Osteoblast (primary cell): ENCODE results near the gene USF1. TPM values are rescaled to one million over a fixed set of nuclear protein-coding genes. Genes with fewer than 3 reads are reported as not detected.

Experiments
- DNase-seq: peaks from one replicate; pipeline ENCODE4 v3.0.0; 2011; ENCODE audit warnings: low spot score, mixed read lengths; ENCODE audit not compliant: insufficient read length; ENCODE audit errors: missing footprints
- H2AFZ ChIP-seq: 2 replicates; pipeline ENCODE4 v1.6.0; 2011; ENCODE audit warnings: mild to moderate bottlenecking, low read length
- H3K27ac ChIP-seq: 2 replicates; pipeline ENCODE4 v1.5.1; 2011; ENCODE audit warnings: mild to moderate bottlenecking, low read depth, low read length, moderate library complexity
- H3K27me3 ChIP-seq: 2 replicates; pipeline ENCODE4 v1.6.0; 2012; ENCODE audit warnings: mild to moderate bottlenecking, control low read depth, inconsistent platforms, low read length, moderate library complexity; ENCODE audit not compliant: insufficient read depth
- H3K36me3 ChIP-seq: 2 replicates; pipeline ENCODE4 v1.5.1; 2011; ENCODE audit warnings: mild to moderate bottlenecking, low read length, control low read depth, moderate library complexity; ENCODE audit not compliant: insufficient read depth
- H3K4me1 ChIP-seq: 2 replicates; pipeline ENCODE4 v1.5.1; 2011; ENCODE audit warnings: mild to moderate bottlenecking, low read length, control low read depth, moderate library complexity; ENCODE audit not compliant: insufficient read depth
- H3K4me2 ChIP-seq: 2 replicates; pipeline ENCODE4 v1.6.0; 2011; ENCODE audit warnings: mild to moderate bottlenecking, low read length; ENCODE audit not compliant: insufficient read depth
- H3K4me3 ChIP-seq: fragments of 200-600 bp; sonication (generic); 3 replicates; pipeline ENCODE4 v1.5.1; 2012; ENCODE audit warnings: mild to moderate bottlenecking, low read length, inconsistent platforms; ENCODE audit not compliant: insufficient read depth
- H3K79me2 ChIP-seq: 2 replicates; pipeline ENCODE4 v1.6.0; 2012; ENCODE audit warnings: mild to moderate bottlenecking, low read length, control low read depth, inconsistent platforms; ENCODE audit not compliant: insufficient read depth
- H3K9me3 ChIP-seq: 2 replicates; pipeline ENCODE4 v1.5.1; 2011; ENCODE audit warnings: low read depth, low read length, control low read depth
- H4K20me1 ChIP-seq: 2 replicates; pipeline ENCODE4 v1.6.0; 2012; ENCODE audit warnings: mild to moderate bottlenecking, low read length, control low read depth; ENCODE audit not compliant: insufficient read depth
- total RNA-seq: library from RNA; depleted of rRNA; stranded (reverse); fragments of >200 nt; gene quantifications from 2 replicates; pipeline ENCODE4 v1.2.3, GENCODE V29; 2012
- TF ChIP-seq, protein P1 (sequence below): IDR thresholded peaks from 2 replicates; pipeline ENCODE4 v1.5.1; 2011; ENCODE audit warnings: mild to moderate bottlenecking, low read depth, low read length, moderate library complexity; ENCODE audit errors: extremely low read depth

Gene USF1
- total RNA-seq, 1 donor = 47.4 TPM

- no peak overlapping the region for H2AFZ ChIP-seq
- no peaks in the 10 kb centered on the region for H3K27me3 ChIP-seq
- no peak overlapping the region for H3K4me3 ChIP-seq
- H4K20me1 ChIP-seq = no peaks in the 10 kb centered on the region
- DNase-seq = no peak
- no peak overlapping the region for H3K4me2 ChIP-seq
- TF ChIP-seq, protein P1, sequence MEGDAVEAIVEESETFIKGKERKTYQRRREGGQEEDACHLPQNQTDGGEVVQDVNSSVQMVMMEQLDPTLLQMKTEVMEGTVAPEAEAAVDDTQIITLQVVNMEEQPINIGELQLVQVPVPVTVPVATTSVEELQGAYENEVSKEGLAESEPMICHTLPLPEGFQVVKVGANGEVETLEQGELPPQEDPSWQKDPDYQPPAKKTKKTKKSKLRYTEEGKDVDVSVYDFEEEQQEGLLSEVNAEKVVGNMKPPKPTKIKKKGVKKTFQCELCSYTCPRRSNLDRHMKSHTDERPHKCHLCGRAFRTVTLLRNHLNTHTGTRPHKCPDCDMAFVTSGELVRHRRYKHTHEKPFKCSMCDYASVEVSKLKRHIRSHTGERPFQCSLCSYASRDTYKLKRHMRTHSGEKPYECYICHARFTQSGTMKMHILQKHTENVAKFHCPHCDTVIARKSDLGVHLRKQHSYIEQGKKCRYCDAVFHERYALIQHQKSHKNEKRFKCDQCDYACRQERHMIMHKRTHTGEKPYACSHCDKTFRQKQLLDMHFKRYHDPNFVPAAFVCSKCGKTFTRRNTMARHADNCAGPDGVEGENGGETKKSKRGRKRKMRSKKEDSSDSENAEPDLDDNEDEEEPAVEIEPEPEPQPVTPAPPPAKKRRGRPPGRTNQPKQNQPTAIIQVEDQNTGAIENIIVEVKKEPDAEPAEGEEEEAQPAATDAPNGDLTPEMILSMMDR = no peak
- no peak overlapping the region for H3K27ac ChIP-seq
- no peaks in the 10 kb centered on the region for H3K79me2 ChIP-seq
- H3K36me3 ChIP-seq = no peaks in the 10 kb centered on the region
- H3K9me3 ChIP-seq = no peaks in the 10 kb centered on the region
- no peaks in the 10 kb centered on the region for H3K4me1 ChIP-seq
Measured at GRCh38 chr1:161000736-161001480, 44.9 kb downstream of the USF1 start.

DNA sequence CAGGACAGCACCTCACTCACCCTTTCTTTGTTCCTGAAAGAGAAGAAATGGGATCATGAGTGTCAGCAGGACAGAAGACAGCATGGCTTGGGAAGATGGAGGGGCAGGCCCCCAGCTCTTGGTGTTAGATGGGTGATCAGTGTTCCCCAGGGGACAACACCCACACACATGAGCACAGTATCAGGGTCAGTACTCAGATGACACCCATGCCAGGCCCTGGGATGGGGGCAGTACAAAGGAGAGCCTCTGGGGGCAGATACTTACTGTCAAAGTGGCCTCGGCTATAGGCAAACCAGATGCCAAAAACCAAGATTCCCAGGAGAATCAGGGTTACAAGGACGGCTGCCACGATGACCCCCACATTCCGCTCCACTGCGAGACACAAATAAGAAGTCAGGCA, 46.4 kb downstream of the USF1 start:
- Histone ChIP-seq H3K27ac (no peak overlapping the region), H3K4me2 (no peak overlapping the region), H4K20me1 (no peaks in the 10 kb centered on the region), H3K27me3 (no peaks in the 10 kb centered on the region), H3K9me3 (no peaks in the 10 kb centered on the region), H3K4me3 (no peak overlapping the region), H3K4me1 (peaks cover 8% of the 10 kb centered on the region), H2AFZ (no peak overlapping the region), H3K36me3 (no peaks in the 10 kb centered on the region), H3K79me2 (no peaks in the 10 kb centered on the region)
- TF ChIP-seq, protein P1 = no peak
- no peak for DNase-seq

DNA sequence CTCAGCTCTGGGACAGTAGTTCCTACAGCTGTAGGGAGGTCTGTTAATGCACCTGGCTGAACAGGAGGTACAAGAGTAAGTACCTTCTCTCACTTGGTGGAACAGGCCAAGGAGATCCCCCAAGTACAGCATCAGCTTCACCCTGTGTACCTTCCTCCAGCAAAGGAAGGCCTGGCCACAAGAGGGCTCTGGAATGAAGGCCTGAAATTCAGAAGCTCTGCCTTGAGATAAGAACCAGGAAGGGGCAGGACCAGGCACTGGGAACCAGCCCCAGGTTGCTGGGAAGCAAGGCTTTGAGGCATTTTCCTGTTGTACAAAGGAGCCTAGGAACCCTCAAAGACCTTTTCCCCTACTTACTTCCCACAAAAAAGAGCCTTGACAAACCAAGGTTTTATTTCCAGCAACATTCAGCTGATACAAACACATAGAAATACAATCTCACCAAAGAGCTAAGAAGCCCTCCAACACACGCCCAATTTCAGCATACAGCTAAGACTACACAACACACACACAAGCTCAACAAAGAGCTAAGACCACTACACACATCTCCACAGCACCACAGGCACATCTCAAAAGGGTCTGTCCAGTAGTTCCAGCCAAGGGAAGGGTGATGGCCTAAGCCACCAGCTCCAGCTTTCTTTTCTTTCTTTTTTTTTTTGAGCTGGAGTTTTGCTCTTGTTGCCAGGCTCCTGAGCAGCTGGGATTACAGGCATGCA, 48.3 kb downstream of the USF1 start:
- H2AFZ ChIP-seq = peak overlapping the region; percentile 33
- no peak overlapping the region for H3K4me3 ChIP-seq
- no peaks in the 10 kb centered on the region for H3K27me3 ChIP-seq
- H3K79me2 ChIP-seq = no peaks in the 10 kb centered on the region
- H3K4me1 ChIP-seq = peaks cover 8% of the 10 kb centered on the region
- peak; percentile 87 for DNase-seq
- H4K20me1 ChIP-seq = no peaks in the 10 kb centered on the region
- TF ChIP-seq, protein P1 = peak; percentile 72
- H3K27ac ChIP-seq = no peak overlapping the region
- H3K4me2 ChIP-seq = no peak overlapping the region
- H3K36me3 ChIP-seq = no peaks in the 10 kb centered on the region
- H3K9me3 ChIP-seq = no peaks in the 10 kb centered on the region

DNA sequence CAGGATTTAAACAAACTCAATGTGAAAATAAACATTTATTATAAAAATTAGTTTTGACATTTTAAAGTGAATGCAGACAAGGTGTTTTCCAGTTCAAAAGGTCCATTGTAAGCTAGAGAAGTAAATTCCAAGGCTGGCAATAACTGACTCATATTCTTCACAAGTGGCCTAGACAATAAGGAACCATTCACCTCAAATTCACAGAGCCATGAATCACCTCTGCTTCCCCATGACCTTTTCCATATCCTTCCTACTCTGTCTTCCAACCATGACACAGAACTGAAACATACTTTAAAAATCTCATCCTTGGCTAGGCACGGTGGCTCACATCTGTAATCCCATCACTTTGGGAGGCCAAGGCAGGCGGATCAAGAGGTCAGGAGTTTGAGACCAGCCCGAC, 49.6 kb downstream of the USF1 start:
- Histone ChIP-seq H3K4me2 (no peak overlapping the region), H3K27ac (no peak overlapping the region)
- DNase-seq = no peak

More for the DNA sequence above, 49.6 kb downstream of the USF1 start:
- Histone ChIP-seq H3K4me3 (no peak overlapping the region), H3K79me2 (no peaks in the 10 kb centered on the region), H2AFZ (no peak overlapping the region), H3K36me3 (no peaks in the 10 kb centered on the region), H3K27me3 (no peaks in the 10 kb centered on the region), H4K20me1 (no peaks in the 10 kb centered on the region), H3K4me1 (peaks cover 8% of the 10 kb centered on the region), H3K9me3 (no peaks in the 10 kb centered on the region)
- TF ChIP-seq, protein P1 = no peak
